GM12878 (cell line): Measurements from ENCODE around the gene NNAT. TPM values are rescaled to one million over a fixed set of nuclear protein-coding genes. Genes with fewer than 3 reads are reported as not detected.

Source experiments
- ASH2L ChIP-seq: fragments of 300-600, 200-600 bp; sonication (generic); IDR thresholded peaks from 2 replicates; pipeline ENCODE4 v1.6.1; 2017; ENCODE audit warnings: low read depth, mild to moderate bottlenecking, borderline replicate concordance
- ATF3 ChIP-seq: IDR thresholded peaks from 2 replicates; pipeline ENCODE4 v1.6.1; 2011; ENCODE audit warnings: low read depth, mild to moderate bottlenecking, low read length, moderate library complexity, borderline replicate concordance; ENCODE audit errors: extremely low read depth
- CREM ChIP-seq: IDR thresholded peaks from 2 replicates; pipeline ENCODE4 v1.6.1; 2014; ENCODE audit warnings: antibody characterized with exemption, low read depth
- EGR1 ChIP-seq, 2 experiments: IDR thresholded peaks; 1 replicate in 1 of 2; 2 replicates in 1 of 2; pipeline ENCODE4 v1.6.1; 2011 to 2012; ENCODE audit warnings: low read depth in 2 of 2, low read length in 2 of 2, borderline replicate concordance in 1 of 2, mild to moderate bottlenecking in 1 of 2, moderate library complexity in 1 of 2
- GATAD2B ChIP-seq: fragments of 450-650 bp; conservative IDR thresholded peaks from 2 replicates; pipeline ENCODE4 v1.6.1; 2017; ENCODE audit warnings: low read depth, mild to moderate bottlenecking, moderate library complexity
- IRF5 ChIP-seq: fragments of 450-650 bp; IDR thresholded peaks from 2 replicates; pipeline ENCODE4 v1.6.1; 2017; ENCODE audit warnings: borderline replicate concordance
- KLF5 ChIP-seq: fragments of 450-650 bp; IDR thresholded peaks from 2 replicates; pipeline ENCODE4 v1.6.1; 2014; ENCODE audit warnings: mild to moderate bottlenecking; ENCODE audit not compliant: partially characterized antibody
- NKRF ChIP-seq: fragments of 450-650 bp; conservative IDR thresholded peaks from 2 replicates; pipeline ENCODE4 v1.6.1; 2017; ENCODE audit warnings: mild to moderate bottlenecking, moderate library complexity
- RB1 ChIP-seq: fragments of 450-650 bp; formaldehyde crosslinking; IDR thresholded peaks from 2 replicates; pipeline ENCODE4 v1.6.1; 2017; ENCODE audit warnings: mild to moderate bottlenecking, borderline replicate concordance
- REST ChIP-seq: IDR thresholded peaks from 2 replicates; pipeline ENCODE4 v1.6.1; 2012; ENCODE audit warnings: mild to moderate bottlenecking, low read depth, low read length
- SIN3A ChIP-seq: IDR thresholded peaks from 2 replicates; pipeline ENCODE4 v1.6.1; 2012; ENCODE audit warnings: low read depth, low read length, improper control_type of control experiment
- SIX5 ChIP-seq: IDR thresholded peaks from 2 replicates; pipeline ENCODE4 v1.6.1; 2011; ENCODE audit warnings: mild to moderate bottlenecking, low read depth, low read length, moderate library complexity; ENCODE audit not compliant: severe bottlenecking
- SKIL ChIP-seq: fragments of 450-650 bp; IDR thresholded peaks from 2 replicates; pipeline ENCODE4 v1.6.1; 2017; ENCODE audit warnings: mild to moderate bottlenecking, low read depth, inconsistent platforms; ENCODE audit not compliant: poor library complexity, severe bottlenecking
- SMAD5 ChIP-seq: IDR thresholded peaks from 2 replicates; pipeline ENCODE4 v1.6.1; 2016; ENCODE audit warnings: antibody characterized with exemption, low read depth
- TBL1XR1 ChIP-seq: IDR thresholded peaks from 2 replicates; pipeline ENCODE4 v1.6.1; 2012; ENCODE audit warnings: low read depth, low read length, improper control_type of control experiment
- YY1 ChIP-seq: IDR thresholded peaks from 2 replicates; pipeline ENCODE4 v1.6.1; 2011; ENCODE audit warnings: low read depth, mild to moderate bottlenecking, low read length
- ZNF207 ChIP-seq: fragments of 450-650 bp; IDR thresholded peaks from 2 replicates; pipeline ENCODE4 v1.6.1; 2014; ENCODE audit warnings: antibody characterized with exemption, mild to moderate bottlenecking, borderline replicate concordance
- ZSCAN29 ChIP-seq: fragments of 450-650 bp; IDR thresholded peaks from 2 replicates; pipeline ENCODE4 v1.6.1; 2017; ENCODE audit warnings: mild to moderate bottlenecking, moderate library complexity
- polyA plus RNA-seq, 11 experiments: library from polyadenylated mRNA; depleted of rRNA in 4 of 11; unstranded in 6 of 11; stranded (reverse) in 5 of 11; fragments of >200 nt; fragmentation: Nextera tagmentation in 4 of 11; fragmentation: Illumina TruSeq in 1 of 11; extraction: Ambion mirVana in 4 of 11; extraction: Trizol in 1 of 11; gene quantifications; 1 replicate in 1 of 11; 2 replicates in 10 of 11; pipeline versions ENCODE4 v1.2.1 to v1.2.3, GENCODE V29; 2011 to 2016; ENCODE audit warnings: inconsistent platforms in 2 of 11, missing spikeins in 2 of 11, low read depth in 1 of 11
- total RNA-seq, 4 experiments: library from RNA; depleted of rRNA in 3 of 4; stranded (reverse); fragments of >200 nt in 3 of 4; fragmentation: Illumina TruSeq in 1 of 4; extraction: Trizol in 1 of 4; gene quantifications; 2 replicates each; pipeline versions ENCODE4 v1.2.1 to v1.2.3, GENCODE V29; 2013 to 2021

The NNAT gene
- total and polyA plus RNA-seq, 10 of the 15 experiments (the other 5 are each of a cell fraction or from before 2014, with no cell fraction given): 0.22 to 0.99 (median 0.42) TPM; not detected in 7

- peak; percentile 98 for TF ChIP-seq ASH2L
- TF ChIP-seq IRF5: peak; percentile 99
- peak; percentile 3 for TF ChIP-seq SIX5
- TF ChIP-seq SMAD5: peak; percentile 84
- no peak; the same call in 1 of the 2 replicates for TF ChIP-seq TBL1XR1
- TF ChIP-seq NKRF: peak; percentile 96
- TF ChIP-seq YY1: peak; percentile 92
- peak in 1 of 2 experiments; percentile 36; a peak in 1 of 3 replicates for TF ChIP-seq EGR1 (IDR thresholded peaks at IDR 0.05; ENCODE audit: borderline replicate concordance in 1 of 2, low read depth in 2 of 2, low read length in 2 of 2)
- TF ChIP-seq GATAD2B: 0 out of 2 replicates have a peak, but pooled peaks have one; percentile 59
- peak; percentile 84 for TF ChIP-seq SKIL
- TF ChIP-seq ZSCAN29: peak; percentile 93
- no peak for TF ChIP-seq ATF3
- TF ChIP-seq SIN3A: peak; percentile 67
- no peak; the same call in 1 of the 2 replicates for TF ChIP-seq ZNF207
- TF ChIP-seq RB1: 0 out of 2 replicates have a peak, but pooled peaks have one; percentile 58
- TF ChIP-seq KLF5: peak; percentile 48
- peak; percentile 64 for TF ChIP-seq CREM
- 0 out of 2 replicates have a peak, but pooled peaks have one; percentile 5 for TF ChIP-seq REST
Observed at GRCh38 chr20:37527638-37528445, 6.8 kb downstream of the NNAT start, which contains the start of gene BLCAP (continued).
